Common myeloid progenitor, CD34-positive (primary cell): Measurements from ENCODE around the gene OBSL1.

Experiments used
- CTCF ChIA-PET: fragments of 350-600 bp; sonication (Branson Sonifier 250); formaldehyde crosslinking; loops from one replicate; lab custom pipeline; 2021; ENCODE audit warnings: antibody characterized with exemption; lab: Charles Lee
- POLR2A ChIA-PET: fragments of 350-600 bp; sonication (Branson Sonifier 250); formaldehyde crosslinking; loops from one replicate; lab custom pipeline; 2021; ENCODE audit warnings: antibody characterized with exemption; lab: Charles Lee
- DNase-seq, 3 donors: peaks; one replicate each; pipeline versions ENCODE4 v3.0.0 to v3.0.0-alpha.2; 2013
- H3K27ac ChIP-seq, 2 experiments: 1 replicate in 1 of 2; 2 replicates in 1 of 2; pipeline ENCODE4 v1.7.0; 2013; ENCODE audit warnings: inconsistent platforms in 2 of 2, low read length in 2 of 2, mild to moderate bottlenecking in 2 of 2, low read depth in 1 of 2, moderate library complexity in 1 of 2; ENCODE audit not compliant: severe bottlenecking in 2 of 2, insufficient read depth in 1 of 2, poor library complexity in 1 of 2
- H3K27me3 ChIP-seq, 5 experiments: replicated peaks in 2 of 5; 1 replicate in 3 of 5; 2 replicates in 2 of 5; pipeline versions ENCODE4 v1.6.1 to v1.7.0; 2013; ENCODE audit warnings: low read length in 4 of 5, mild to moderate bottlenecking in 2 of 5, moderate library complexity in 2 of 5, inconsistent platforms in 1 of 5; ENCODE audit not compliant: insufficient read depth in 5 of 5, control insufficient read depth in 4 of 5
- H3K36me3 ChIP-seq, 4 experiments: 1 replicate in 2 of 4; 2 replicates in 2 of 4; pipeline versions ENCODE4 v1.6.1 to v1.7.0; 2013; ENCODE audit warnings: low read length in 3 of 4, control low read depth in 1 of 4, mild to moderate bottlenecking in 1 of 4; ENCODE audit not compliant: control insufficient read depth in 4 of 4, insufficient read depth in 4 of 4
- H3K4me1 ChIP-seq, 4 experiments: 1 replicate in 3 of 4; 2 replicates in 1 of 4; pipeline versions ENCODE4 v1.6.1 to v1.7.1; 2013; ENCODE audit warnings: low read length in 3 of 4, mild to moderate bottlenecking in 3 of 4, control low read depth in 1 of 4, inconsistent platforms in 1 of 4, moderate library complexity in 1 of 4; ENCODE audit not compliant: control insufficient read depth in 4 of 4, insufficient read depth in 4 of 4; ENCODE audit errors: control extremely low read depth in 1 of 4
- H3K4me3 ChIP-seq, 7 experiments: 1 replicate in 4 of 7; 2 replicates in 3 of 7; pipeline versions ENCODE4 v1.5.1 to v1.7.0; 2013; ENCODE audit warnings: mild to moderate bottlenecking in 7 of 7, low read length in 6 of 7, moderate library complexity in 6 of 7, inconsistent platforms in 2 of 7, low read depth in 2 of 7, control low read depth in 1 of 7; ENCODE audit not compliant: insufficient read depth in 4 of 7, control insufficient read depth in 1 of 7; ENCODE audit errors: extremely low read depth in 1 of 7
- H3K9me3 ChIP-seq, 5 experiments: 1 replicate in 4 of 5; 2 replicates in 1 of 5; pipeline versions ENCODE4 v1.6.1 to v1.7.1; 2013; ENCODE audit warnings: low read length in 4 of 5, mild to moderate bottlenecking in 2 of 5, inconsistent platforms in 1 of 5, low read depth in 1 of 5, moderate library complexity in 1 of 5; ENCODE audit not compliant: control insufficient read depth in 4 of 5, insufficient read depth in 2 of 5; ENCODE audit errors: control extremely low read depth in 1 of 5
- WGBS: methylation state at CpG from one replicate; pipeline ENCODE4 v1.1.5; 2013; ENCODE audit not compliant: insufficient coverage; 5-methylcytosine and 5-hydroxymethylcytosine counted together

OBSL1 gene

GRCh38 chr2:219521066-219521880 lies 50.1 kb downstream of the OBSL1 start:
- Histone ChIP-seq H3K27ac (peak overlapping the region in 1 of 2 experiments; percentile 34), H3K4me3 (peak overlapping the region in 2 of 7 experiments; percentile 26 to 34), H3K4me1 (peaks cover 0 to 35% (median 16%) of the 10 kb centered on the region in 4 experiments), H3K27me3 (peaks cover 11 to 90% (median 36%) of the 10 kb centered on the region in 5 experiments), H3K36me3 (no peaks in the 10 kb centered on the region), H3K9me3 (no peaks in the 10 kb centered on the region)
- ChIA-PET CTCF (interaction anchor here (1.4 to 60.5 kb wide), 6 partner anchors 3 to 121 kb away, joined by 3 to 1724 read pairs (median 6); partner anchors contain the start of genes ASIC4, CHPF, GMPPA and TMEM198), POLR2A (no interaction called here)
- WGBS = 6% methylated on average over 10 of the region's 14 CpGs
- peak; percentile 52 to 74 (median 64) for DNase-seq

GRCh38 chr2:219520079-219520478 lies 51.3 kb downstream of the OBSL1 start:
- Histone ChIP-seq H3K9me3 (no peaks in the 10 kb centered on the region), H3K4me1 (peaks cover 0 to 33% (median 16%) of the 10 kb centered on the region in 4 experiments), H3K27me3 (peaks cover 9 to 90% (median 33%) of the 10 kb centered on the region in 5 experiments), H3K36me3 (no peaks in the 10 kb centered on the region), H3K27ac (no peak overlapping the region), H3K4me3 (no peak overlapping the region)
- POLR2A ChIA-PET = interaction anchor here (0.8 kb wide), 1 partner anchor 38 kb away, joined by 3 read pairs; no protein-coding TSS in a partner anchor
- no peak for DNase-seq
- CTCF ChIA-PET = interaction anchor here (0.6 to 60.5 kb wide), 5 partner anchors 4 to 112 kb away, joined by 3 to 1724 read pairs (median 6); partner anchors contain the start of genes ASIC4, CHPF, GMPPA and TMEM198
- WGBS = 66% methylated on average over 7 of the region's 8 CpGs

- Histone ChIP-seq H3K4me3 (no peak overlapping the region), H3K4me1 (peaks cover 0 to 39% (median 20%) of the 10 kb centered on the region in 4 experiments), H3K27me3 (peaks cover 9 to 90% (median 32%) of the 10 kb centered on the region in 5 experiments), H3K9me3 (no peaks in the 10 kb centered on the region), H3K36me3 (no peaks in the 10 kb centered on the region), H3K27ac (no peak overlapping the region)
- whole genome bisulfite sequencing = over 99% methylated on average over 7 of the region's 9 CpGs
- ChIA-PET POLR2A (no interaction called here), CTCF (interaction anchor here (0.6 to 60.5 kb wide), 5 partner anchors 5 to 116 kb away, joined by 3 to 1724 read pairs (median 8); partner anchors contain the start of genes ASIC4, CHPF, GMPPA and TMEM198)
- DNase-seq = no peak
Observed at GRCh38 chr2:219519526-219519916, 51.8 kb downstream of the OBSL1 start.

DNA sequence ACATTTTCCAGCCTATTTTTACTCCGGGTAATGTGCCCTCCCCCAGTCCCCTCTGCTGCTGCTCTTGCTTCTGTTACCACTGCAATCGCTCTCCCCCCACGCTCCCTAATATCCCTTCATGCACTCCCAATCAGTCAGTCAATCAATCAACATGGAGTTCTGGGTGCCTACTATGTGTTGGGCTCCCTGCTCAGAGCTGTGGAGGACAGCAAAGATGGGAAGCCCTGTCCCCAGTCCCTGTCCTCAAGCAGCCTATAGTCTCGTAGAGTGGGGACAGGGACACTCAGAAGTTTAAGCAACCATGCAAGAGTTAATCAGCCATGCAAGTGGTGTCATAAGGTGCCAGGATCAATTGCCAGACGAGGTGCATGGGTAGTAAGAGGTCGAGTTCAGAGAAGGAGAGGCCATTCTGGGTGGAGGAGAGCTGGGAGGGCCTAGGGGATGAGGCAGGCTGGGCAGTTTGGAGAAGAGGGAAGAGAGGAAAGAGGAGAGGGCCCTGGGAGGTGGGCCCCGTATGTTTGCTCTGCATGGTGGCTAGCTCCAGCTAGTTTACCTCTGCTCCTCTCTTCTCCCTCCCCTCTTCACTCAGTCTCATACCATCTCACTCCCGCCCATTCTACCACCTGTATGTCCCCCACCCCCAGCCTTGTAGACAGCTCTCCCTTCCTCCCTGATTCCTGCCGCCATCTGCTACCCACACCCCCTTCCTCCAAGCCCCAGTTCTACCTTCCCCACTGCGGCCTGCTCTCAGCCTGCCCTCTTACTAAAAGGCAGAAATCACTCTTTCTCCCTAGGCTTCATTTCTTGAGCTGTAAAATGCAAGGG lies 53.2 kb downstream of the OBSL1 start:
- Histone ChIP-seq H3K27ac (no peak overlapping the region), H3K4me3 (no peak overlapping the region), H3K9me3 (no peaks in the 10 kb centered on the region), H3K36me3 (no peaks in the 10 kb centered on the region), H3K27me3 (peaks cover 0 to 89% (median 27%) of the 10 kb centered on the region in 5 experiments), H3K4me1 (peaks cover 0 to 48% (median 31%) of the 10 kb centered on the region in 4 experiments)
- POLR2A ChIA-PET = no interaction called here
- DNase-seq = no peak
- WGBS = 71% methylated on average over 7 of the region's 10 CpGs
- CTCF ChIA-PET = interaction anchor here (1.0 to 60.5 kb wide), 5 partner anchors 6 to 154 kb away, joined by 3 to 1724 read pairs (median 8); partner anchors contain the start of genes ASIC4, CHPF, GMPPA and TMEM198

- ChIA-PET CTCF (interaction anchor here (1.0 to 60.5 kb wide), 3 partner anchors 8 to 63 kb away, joined by 3 to 1724 read pairs (median 1724); partner anchors contain the start of genes ASIC4, CHPF, GMPPA and TMEM198), POLR2A (no interaction called here)
- Histone ChIP-seq H3K4me1 (peaks cover 0 to 48% (median 33%) of the 10 kb centered on the region in 4 experiments), H3K4me3 (no peak overlapping the region), H3K27ac (no peak overlapping the region), H3K36me3 (no peaks in the 10 kb centered on the region), H3K9me3 (no peaks in the 10 kb centered on the region), H3K27me3 (peaks cover 0 to 90% (median 26%) of the 10 kb centered on the region in 5 experiments)
- no peak for DNase-seq
- WGBS = 33% methylated on average over 3 of the region's 7 CpGs
Observed at GRCh38 chr2:219516888-219517287, 54.5 kb downstream of the OBSL1 start.

DNA sequence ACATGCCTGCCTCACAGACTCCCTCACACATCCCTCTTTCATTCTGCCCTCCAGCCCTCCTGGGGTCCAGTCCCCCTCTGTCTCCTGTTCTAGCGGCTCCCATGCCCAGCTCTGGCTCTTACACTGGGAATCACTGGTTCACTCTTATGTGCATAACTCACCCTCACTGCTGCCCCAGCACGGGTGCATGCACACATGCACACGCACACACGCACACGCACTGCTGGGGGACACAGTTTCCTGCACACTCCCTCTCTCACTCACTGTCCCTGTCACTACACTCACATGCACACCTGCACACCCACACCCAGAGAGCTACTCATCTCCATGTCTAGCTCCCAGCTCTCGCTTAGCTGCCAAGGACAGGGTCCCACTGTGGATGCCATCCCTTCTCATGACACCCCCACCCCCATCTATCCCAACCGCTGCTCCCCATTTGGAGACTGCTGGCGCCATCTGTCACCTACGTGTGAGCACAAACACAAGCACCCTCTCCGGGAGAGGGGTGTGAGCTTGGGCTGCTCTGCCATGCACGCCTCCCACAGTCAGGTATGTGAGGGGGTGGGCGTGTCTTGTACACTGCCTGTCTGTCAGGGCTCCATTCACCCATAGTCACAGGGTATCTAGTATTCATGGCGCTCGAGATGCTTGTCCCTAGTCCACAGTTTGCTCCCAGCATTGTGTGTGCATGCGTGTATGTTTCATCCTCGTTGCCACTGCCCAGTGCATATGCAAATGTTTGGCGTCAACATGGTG lies 55.3 kb downstream of the OBSL1 start:
- 80% methylated on average over 15 of the region's 17 CpGs for WGBS

More for the DNA sequence above, 55.3 kb downstream of the OBSL1 start:
- ChIA-PET POLR2A (no interaction called here), CTCF (interaction anchor here (1.1 to 60.5 kb wide), 3 partner anchors 8 to 44 kb away, joined by 3 to 1724 read pairs (median 1724); partner anchors contain the start of genes ASIC4, CHPF, GMPPA and TMEM198)
- Histone ChIP-seq H3K9me3 (no peaks in the 10 kb centered on the region), H3K27ac (no peak overlapping the region), H3K27me3 (peaks cover 0 to 89% (median 26%) of the 10 kb centered on the region in 5 experiments), H3K4me1 (peaks cover 0 to 42% (median 28%) of the 10 kb centered on the region in 4 experiments), H3K36me3 (no peaks in the 10 kb centered on the region), H3K4me3 (no peak overlapping the region)
- no peak for DNase-seq
